Right hindlimb (tissue), 1 donor: ENCODE data around the gene PHYHD1.
A peak's percentile ranks its signal among the peaks of the same experiment; 100 is the strongest.

Experiments
- DNase-seq: peaks from one replicate; pipeline ENCODE4 v3.0.0-alpha.2; 2018

The PHYHD1 gene

GRCh38 chr9:128901822-128902221, 19.0 kb upstream of the PHYHD1 start:
- DNase-seq, result no peak

DNA sequence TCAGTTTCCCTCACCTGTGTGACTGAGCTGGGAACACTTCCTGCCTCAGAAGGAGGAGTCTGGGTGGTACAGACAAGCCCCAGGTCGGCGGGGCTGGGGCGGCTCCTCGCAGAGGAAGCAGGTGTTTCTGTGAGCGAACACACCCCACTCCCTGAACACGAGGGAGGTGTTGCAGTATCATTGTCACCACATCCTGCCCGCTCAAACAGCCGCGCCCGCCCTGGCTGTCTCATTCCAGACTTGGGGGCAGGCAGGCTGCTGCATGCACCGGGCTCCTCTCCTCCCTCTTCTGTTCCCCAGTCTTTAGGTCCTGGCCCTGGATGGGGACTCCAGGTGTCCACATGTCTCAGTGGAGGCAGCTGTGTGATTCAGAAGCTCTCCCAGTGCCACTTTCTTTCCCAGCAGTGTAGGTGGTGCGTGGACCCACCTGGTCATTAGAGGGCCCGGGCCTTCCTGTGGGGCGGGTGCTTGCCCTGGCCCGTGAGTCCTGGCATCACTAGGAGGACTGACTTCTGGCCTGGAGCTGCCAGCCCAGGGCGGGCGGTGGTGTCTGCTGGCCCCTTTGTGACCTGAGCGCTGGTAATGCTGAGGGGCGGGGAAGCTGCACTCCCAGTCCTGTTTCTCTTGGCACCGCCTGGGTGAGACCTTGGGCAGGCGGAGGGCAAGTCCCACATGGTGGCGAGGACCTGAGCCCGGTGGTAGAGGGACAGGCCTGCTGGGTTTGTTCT, 18.3 kb upstream of the PHYHD1 start:
- no peak for DNase-seq

- no peak for DNase-seq
These were observed 17.7 kb upstream of the PHYHD1 start for GRCh38 chr9:128903079-128903461.

DNA sequence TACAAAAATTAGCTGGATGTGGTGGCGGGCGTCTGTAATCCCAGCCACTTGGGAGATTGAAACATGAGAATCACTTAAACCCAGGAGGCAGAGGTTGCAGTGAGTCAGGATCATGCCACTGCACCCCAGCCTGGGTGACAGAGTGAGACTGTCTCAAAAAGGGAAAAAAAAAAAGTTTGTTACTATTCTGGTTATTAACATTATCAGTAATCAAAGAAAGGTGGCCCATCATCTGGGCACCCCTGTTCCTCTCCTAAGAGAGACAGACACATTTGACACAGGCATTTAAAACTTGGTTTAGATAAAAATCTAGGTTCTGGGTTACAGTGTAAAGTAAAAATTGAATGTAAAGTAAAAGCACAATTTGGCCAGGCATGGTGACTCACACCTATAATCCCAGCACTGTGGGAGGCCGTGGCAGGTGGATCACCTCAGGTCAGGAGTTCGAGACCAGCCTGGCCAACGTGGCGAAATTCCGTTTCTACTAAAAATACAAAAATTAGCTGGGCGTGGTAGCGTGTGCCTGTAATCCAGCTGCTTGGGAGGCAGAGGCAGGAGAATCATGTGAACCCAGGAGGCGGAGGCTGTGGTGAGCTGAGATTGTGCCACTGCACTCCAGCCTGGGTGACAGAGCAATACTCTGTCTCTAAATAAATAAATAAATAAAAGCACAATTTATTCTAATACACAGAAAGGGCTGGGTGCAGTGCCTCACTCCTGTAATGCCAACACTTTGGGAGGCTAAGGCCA, 16.7 kb upstream of the PHYHD1 start:
- DNase-seq, result no peak

- DNase-seq, result no peak
These were observed 14.8 kb upstream of the PHYHD1 start for GRCh38 chr9:128905964-128906363.

- no peak for DNase-seq
These were observed 14.0 kb upstream of the PHYHD1 start for GRCh38 chr9:128906741-128907140.

DNA sequence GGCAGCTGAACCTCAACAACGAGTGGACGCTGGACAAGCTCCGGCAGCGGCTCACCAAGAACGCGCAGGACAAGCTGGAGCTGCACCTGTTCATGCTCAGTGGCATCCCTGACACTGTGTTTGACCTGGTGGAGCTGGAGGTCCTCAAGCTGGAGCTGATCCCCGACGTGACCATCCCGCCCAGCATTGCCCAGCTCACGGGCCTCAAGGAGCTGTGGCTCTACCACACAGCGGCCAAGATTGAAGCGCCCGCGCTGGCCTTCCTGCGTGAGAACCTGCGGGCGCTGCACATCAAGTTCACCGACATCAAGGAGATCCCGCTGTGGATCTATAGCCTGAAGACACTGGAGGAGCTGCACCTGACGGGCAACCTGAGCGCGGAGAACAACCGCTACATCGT, 12.4 kb upstream of the PHYHD1 start:
- DNase-seq, result no peak

DNA sequence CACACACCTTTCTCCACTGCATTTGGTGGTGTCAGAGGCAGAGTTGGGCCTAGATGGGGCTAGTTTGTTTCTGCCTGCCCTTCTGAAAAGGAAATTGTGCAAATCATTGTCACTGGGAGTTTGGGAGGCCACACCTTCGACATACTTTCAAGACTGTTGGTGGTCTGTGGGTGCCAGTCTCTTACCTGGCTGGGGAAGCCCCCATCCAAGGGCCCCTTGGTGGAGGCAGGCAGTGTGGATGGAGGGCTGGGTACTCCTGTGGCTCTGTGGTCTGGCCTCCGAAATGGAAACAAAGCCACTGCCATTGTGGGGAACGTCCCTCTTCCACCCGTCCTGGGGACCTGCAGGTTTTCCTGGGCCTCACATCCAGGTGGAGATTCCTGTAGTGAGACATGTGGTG, 10.9 kb upstream of the PHYHD1 start:
- no peak for DNase-seq

GRCh38 chr9:128910906-128911305, 9.9 kb upstream of the PHYHD1 start:
- DNase-seq, result no peak

DNA sequence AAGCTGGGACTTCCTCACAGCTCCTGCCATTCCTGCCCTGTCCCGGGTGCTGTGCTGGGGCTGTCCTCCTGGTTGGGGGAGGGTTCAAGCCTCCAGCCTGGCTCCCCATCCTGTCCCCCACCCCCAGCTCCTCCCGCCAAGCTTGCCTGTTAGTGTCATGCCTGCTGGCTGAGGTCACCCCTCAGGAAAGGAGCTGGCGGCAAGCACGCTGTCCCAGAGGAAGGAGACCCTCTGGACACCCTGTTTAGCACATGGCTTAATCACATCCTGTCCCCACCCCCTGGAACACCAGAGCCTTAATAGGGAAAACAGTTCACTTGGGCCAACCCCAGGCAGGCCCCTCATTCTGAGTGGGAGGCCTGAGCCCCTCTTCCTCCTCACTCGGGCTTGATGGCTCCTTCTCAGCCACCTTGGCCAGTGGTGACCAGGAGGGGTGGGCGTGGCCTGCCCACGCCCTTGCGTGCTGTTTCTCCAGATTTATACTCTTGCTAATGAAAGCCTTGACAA, 9.2 kb upstream of the PHYHD1 start:
- peak; percentile 75 for DNase-seq

DNA sequence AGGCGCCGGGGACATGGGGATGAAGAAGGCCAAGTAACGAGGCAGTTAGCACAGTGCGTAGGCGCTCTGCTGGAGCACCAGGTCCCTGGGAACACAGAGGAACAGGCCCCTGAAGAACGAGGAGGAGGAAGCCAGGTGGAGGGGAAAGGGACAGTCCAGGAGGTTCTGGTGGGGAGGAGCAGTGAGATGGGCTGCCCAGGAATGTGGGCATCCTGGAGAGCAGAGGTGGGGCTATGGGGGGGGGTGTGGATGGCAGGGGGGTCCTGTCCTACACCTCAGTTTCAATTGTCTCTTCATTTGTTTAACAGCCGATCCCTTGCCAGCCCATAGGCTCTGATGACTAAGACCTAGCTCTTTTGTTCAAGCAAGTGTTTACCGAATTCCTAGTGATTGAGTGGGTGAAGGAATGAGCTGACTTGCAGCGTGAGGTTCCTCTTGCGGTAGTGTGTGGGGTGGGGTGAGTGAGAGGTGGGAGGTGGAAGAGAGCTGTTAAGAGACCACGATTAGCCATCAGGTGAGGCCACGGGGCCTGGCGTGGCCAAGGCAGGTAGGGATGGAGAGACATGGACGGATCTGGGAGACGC, 8.4 kb upstream of the PHYHD1 start:
- no peak for DNase-seq

DNA sequence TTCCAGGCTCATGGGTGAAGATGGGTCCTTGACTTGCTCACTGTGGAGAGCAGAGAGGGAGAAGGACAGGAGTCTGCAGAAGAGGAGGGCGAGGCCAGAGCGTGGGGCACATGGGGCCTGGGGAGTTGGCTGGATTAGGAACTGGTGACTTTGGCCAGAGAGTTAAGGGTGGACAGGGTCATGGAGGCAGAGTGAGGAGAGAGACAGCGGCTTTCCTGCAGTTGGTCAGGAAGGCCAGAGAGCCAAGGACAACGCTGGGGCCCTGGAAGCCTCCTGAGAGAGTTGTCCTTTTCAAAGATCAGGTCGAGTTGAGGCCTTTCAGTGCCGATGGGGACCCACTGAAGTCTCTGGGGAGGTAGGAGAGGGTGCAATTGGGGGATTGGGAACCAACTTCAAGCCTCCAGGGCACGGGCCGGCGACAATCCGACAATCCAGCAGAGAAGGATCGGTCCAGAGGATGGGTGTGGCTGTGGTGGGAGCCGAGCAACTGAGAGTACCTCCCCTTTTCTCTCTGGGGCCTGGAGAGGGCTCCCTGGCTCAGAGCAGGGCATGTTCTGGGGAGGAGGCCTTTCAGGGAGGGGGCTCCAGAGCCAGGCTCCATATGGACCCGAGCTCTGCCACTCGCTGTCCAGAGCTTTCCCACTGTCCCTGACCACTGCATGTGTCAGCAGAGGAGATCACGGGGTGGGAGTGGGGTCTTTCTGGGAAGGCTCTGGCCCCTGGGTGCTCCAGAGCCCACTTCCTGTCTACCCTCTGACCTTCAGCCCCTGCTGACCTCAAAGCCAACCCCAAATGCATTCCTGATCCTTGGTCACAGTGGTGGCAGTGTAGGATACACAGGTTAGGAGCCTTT, 7.5 kb upstream of the PHYHD1 start:
- DNase-seq, result no peak

DNA sequence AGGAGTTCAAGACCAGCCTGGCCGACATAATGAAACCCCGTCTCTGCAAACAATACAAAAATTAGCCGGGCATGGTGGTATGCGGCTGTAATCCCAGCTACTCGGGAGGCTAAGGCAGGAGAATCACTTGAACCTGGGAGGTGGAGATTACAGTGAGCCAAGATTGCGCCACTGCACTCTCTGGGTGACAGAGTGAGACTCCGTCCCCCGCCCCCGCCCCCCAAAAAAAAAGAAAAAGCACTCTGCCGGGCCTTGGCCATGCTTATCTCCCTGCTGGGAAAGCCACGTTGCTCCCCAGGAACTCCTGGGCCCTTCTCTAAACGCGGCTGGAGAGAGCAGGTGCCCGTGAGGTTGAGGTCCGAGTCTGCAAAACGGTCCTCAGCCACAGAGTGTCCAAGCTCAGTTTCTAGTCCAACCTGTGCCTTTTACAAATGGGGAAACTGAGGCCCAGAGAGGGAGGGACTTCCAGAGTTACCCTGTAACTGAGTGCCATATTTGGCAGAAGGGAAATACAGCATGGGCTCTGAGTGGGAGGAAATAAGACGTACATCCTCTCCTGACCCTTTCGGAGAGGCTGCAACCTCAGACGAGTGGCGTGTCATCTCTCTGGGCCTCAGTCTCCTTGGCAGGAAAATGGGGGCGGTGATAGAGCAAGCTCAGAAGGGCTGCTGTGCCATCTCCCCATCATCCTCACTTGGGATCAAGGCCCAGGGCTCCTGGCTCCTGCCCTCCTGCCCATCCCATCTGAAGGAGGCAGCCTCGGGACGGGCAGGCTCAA, 6.6 kb upstream of the PHYHD1 start:
- DNase-seq, result no peak

DNA sequence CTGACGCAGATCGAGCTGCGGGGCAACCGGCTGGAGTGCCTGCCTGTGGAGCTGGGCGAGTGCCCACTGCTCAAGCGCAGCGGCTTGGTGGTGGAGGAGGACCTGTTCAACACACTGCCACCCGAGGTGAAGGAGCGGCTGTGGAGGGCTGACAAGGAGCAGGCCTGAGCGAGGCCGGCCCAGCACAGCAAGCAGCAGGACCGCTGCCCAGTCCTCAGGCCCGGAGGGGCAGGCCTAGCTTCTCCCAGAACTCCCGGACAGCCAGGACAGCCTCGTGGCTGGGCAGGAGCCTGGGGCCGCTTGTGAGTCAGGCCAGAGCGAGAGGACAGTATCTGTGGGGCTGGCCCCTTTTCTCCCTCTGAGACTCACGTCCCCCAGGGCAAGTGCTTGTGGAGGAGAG, 4.6 kb upstream of the PHYHD1 start:
- no peak for DNase-seq

GRCh38 chr9:128916745-128917144, 4.0 kb upstream of the PHYHD1 start:
- no peak for DNase-seq

DNA sequence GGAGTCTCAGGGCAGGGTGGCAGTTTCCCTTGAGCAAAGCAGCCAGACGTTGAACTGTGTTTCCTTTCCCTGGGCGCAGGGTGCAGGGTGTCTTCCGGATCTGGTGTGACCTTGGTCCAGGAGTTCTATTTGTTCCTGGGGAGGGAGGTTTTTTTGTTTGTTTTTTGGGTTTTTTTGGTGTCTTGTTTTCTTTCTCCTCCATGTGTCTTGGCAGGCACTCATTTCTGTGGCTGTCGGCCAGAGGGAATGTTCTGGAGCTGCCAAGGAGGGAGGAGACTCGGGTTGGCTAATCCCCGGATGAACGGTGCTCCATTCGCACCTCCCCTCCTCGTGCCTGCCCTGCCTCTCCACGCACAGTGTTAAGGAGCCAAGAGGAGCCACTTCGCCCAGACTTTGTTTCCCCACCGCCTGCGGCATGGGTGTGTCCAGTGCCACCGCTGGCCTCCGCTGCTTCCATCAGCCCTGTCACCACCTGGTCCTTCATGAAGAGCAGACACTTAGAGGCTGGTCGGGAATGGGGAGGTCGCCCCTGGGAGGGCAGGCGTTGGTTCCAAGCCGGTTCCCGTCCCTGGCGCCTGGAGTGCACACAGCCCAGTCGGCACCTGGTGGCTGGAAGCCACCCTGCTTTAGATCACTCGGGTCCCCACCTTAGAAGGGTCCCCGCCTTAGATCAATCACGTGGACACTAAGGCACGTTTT, 3.5 kb upstream of the PHYHD1 start:
- peak; percentile 86 for DNase-seq

GRCh38 chr9:128918921-128919320, 1.9 kb upstream of the PHYHD1 start:
- DNase-seq, result no peak

DNA sequence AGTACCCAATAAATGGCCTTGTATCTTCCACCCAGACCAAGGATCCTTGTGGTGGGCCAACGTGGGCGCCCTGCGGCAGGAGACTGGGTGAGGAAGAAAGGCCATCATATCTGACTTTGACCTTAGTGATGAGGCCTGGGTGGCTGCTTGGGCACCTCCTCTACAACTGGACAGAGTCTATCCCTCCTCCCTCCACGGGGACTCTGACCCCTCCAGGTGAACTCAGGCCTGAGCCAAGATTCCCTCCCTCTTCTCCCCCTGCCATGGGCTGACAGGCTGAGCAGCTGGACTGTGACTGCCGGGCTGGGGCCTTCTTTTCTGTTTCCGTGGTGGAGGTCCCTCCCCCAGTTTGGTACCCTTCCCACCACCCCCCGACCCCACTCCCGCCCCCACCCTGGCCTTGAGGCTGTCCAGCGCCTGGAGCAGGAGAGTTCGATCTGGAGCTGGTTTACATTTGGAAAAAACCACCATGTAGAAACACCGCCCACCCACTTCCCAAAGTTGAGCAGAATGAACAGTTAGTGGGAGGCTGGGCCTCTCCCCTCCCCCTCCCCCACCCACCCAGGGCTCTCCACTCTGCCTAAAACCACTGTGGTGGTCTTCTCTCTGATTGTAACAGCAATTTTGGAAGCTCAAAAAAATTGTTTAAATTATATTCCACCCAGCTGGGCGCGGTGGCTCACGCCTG, 1.2 kb upstream of the PHYHD1 start:
- no peak for DNase-seq

GRCh38 chr9:128921881-128922763, 1.3 kb downstream of the PHYHD1 start:
- DNase-seq, result peak; percentile 85

GRCh38 chr9:128923493-128923883, 2.7 kb downstream of the PHYHD1 start:
- DNase-seq, result no peak
